Neural cell (in vitro differentiated cells): ENCODE data around the gene ITGB2. TPM values are rescaled to one million over a fixed set of nuclear protein-coding genes. Genes with fewer than 3 reads are reported as not detected.

ENCODE experiments used
- H2AFZ ChIP-seq: fragments of 200-600, 300-800 bp; sonication (generic), shearing (Covaris generic); 2 replicates; pipeline ENCODE4 v1.6.0; 2014; ENCODE audit warnings: low read depth, mild to moderate bottlenecking, antibody characterized with exemption, low read length, moderate library complexity
- H3F3A ChIP-seq: fragments of 200-600 bp; shearing (Covaris generic); 2 replicates; pipeline ENCODE4 v1.6.1; 2016; ENCODE audit warnings: mild to moderate bottlenecking, moderate library complexity, mixed read lengths, antibody characterized with exemption, low read length; ENCODE audit not compliant: insufficient read depth, poor library complexity, severe bottlenecking
- H3K27ac ChIP-seq: fragments of 200-600, 300-800 bp; sonication (generic), shearing (Covaris generic); 2 replicates; pipeline ENCODE4 v1.5.1; 2014; ENCODE audit warnings: mild to moderate bottlenecking, low read length, moderate library complexity
- H3K27me3 ChIP-seq: fragments of 300-800, 200-600 bp; sonication (generic), shearing (Covaris generic); 2 replicates; pipeline ENCODE4 v1.6.0; 2014; ENCODE audit warnings: mild to moderate bottlenecking, low read depth, low read length, moderate library complexity; ENCODE audit not compliant: insufficient read depth
- H3K36me3 ChIP-seq: fragments of 300-800, 200-600 bp; sonication (generic), shearing (Covaris generic); 2 replicates; pipeline ENCODE4 v1.5.1; 2014; ENCODE audit warnings: mild to moderate bottlenecking, antibody characterized with exemption, low read length, moderate library complexity; ENCODE audit not compliant: insufficient read depth
- H3K4me2 ChIP-seq: fragments of 300-800, 200-600 bp; sonication (generic), shearing (Covaris generic); 2 replicates; pipeline ENCODE4 v1.6.0; 2014; ENCODE audit warnings: mild to moderate bottlenecking, low read length
- H3K4me3 ChIP-seq: fragments of 300-800, 200-600 bp; sonication (generic), shearing (Covaris generic); 2 replicates; pipeline ENCODE4 v1.5.1; 2014; ENCODE audit warnings: mild to moderate bottlenecking, low read length, moderate library complexity
- H3K79me2 ChIP-seq: fragments of 200-600 bp; shearing (Covaris generic); replicated peaks from 2 replicates; pipeline ENCODE4 v1.6.0; 2014; ENCODE audit warnings: mild to moderate bottlenecking, low read length, moderate library complexity; ENCODE audit not compliant: insufficient read depth
- H3K9ac ChIP-seq: fragments of 300-800, 200-600 bp; sonication (generic), shearing (Covaris generic); 2 replicates; pipeline ENCODE4 v1.6.1; 2016; ENCODE audit warnings: mild to moderate bottlenecking, low read length, mixed read lengths
- H3K9me2 ChIP-seq: fragments of 200-600 bp; shearing (Covaris generic); 2 replicates; pipeline ENCODE4 v1.6.1; 2016; ENCODE audit warnings: mild to moderate bottlenecking, low read length, mixed read lengths; ENCODE audit not compliant: insufficient read depth
- H3K9me3 ChIP-seq: fragments of 200-600, 300-800 bp; sonication (generic), shearing (Covaris generic); 2 replicates; pipeline ENCODE4 v1.6.1; 2016; ENCODE audit warnings: mild to moderate bottlenecking, mixed run types, low read length, moderate library complexity, mixed read lengths
- H4K20me1 ChIP-seq: fragments of 200-600 bp; shearing (Covaris generic); 2 replicates; pipeline ENCODE4 v1.6.1; 2016; ENCODE audit warnings: mild to moderate bottlenecking, mixed run types; ENCODE audit not compliant: insufficient read depth
- CTCF ChIP-seq: fragments of 450-650 bp; IDR thresholded peaks from 2 replicates; pipeline ENCODE4 v1.5.1; 2014; ENCODE audit warnings: antibody characterized with exemption, mild to moderate bottlenecking, moderate library complexity; ENCODE audit not compliant: poor library complexity, severe bottlenecking
- EP300 ChIP-seq: fragments of 450-650 bp; conservative IDR thresholded peaks from 2 replicates; pipeline ENCODE4 v1.6.1; 2014; ENCODE audit warnings: antibody characterized with exemption, mild to moderate bottlenecking, moderate library complexity; ENCODE audit not compliant: poor library complexity, severe bottlenecking
- EZH2 ChIP-seq: fragments of 200-600, 300-800 bp; shearing (Covaris generic), sonication (generic); IDR thresholded peaks from 2 replicates; pipeline ENCODE4 v1.6.1; 2014; ENCODE audit warnings: antibody characterized with exemption, low read length, borderline replicate concordance, mild to moderate bottlenecking; ENCODE audit not compliant: insufficient read depth, poor library complexity, severe bottlenecking
- MXI1 ChIP-seq: fragments of 450-650 bp; conservative IDR thresholded peaks from 2 replicates; pipeline ENCODE4 v1.6.1; 2014; ENCODE audit warnings: antibody characterized with exemption, mild to moderate bottlenecking; ENCODE audit not compliant: poor library complexity, severe bottlenecking
- POLR2AphosphoS5 ChIP-seq: IDR thresholded peaks from 2 replicates; pipeline ENCODE4 v1.6.1; 2012
- RAD21 ChIP-seq: fragments of 450-650 bp; conservative IDR thresholded peaks from 2 replicates; pipeline ENCODE4 v1.6.1; 2014; ENCODE audit warnings: antibody characterized with exemption, mild to moderate bottlenecking, moderate library complexity
- SMC3 ChIP-seq: fragments of 450-650 bp; conservative IDR thresholded peaks from 2 replicates; pipeline ENCODE4 v1.6.1; 2014; ENCODE audit warnings: antibody characterized with exemption, mild to moderate bottlenecking, moderate library complexity; ENCODE audit not compliant: poor library complexity
- TAF1 ChIP-seq: IDR thresholded peaks from 2 replicates; pipeline ENCODE4 v1.6.1; 2012; ENCODE audit warnings: low read depth
- polyA plus RNA-seq: library from polyadenylated mRNA; depleted of rRNA; stranded (reverse); fragments of >200 nt; gene quantifications from 2 replicates; pipeline ENCODE4 v1.2.3, GENCODE V29; 2014
- TF ChIP-seq, protein P1 (sequence below): IDR thresholded peaks from 2 replicates; pipeline ENCODE4 v1.6.1; 2012; ENCODE audit warnings: borderline replicate concordance

The ITGB2 gene
- polyA plus RNA-seq, 1 donor from 2014 or later = not detected

GRCh38 chr21:44909719-44910118, 11.0 kb downstream of the ITGB2 start:
- H3K4me2 ChIP-seq = no peak overlapping the region
- H3K4me3 ChIP-seq = no peak overlapping the region
- H3K9me3 ChIP-seq = no peaks in the 10 kb centered on the region
- no peak overlapping the region for H3K27ac ChIP-seq
- H3K27me3 ChIP-seq = no peaks in the 10 kb centered on the region
- H3F3A ChIP-seq = no peaks in the 10 kb centered on the region
- TF ChIP-seq, protein P1, sequence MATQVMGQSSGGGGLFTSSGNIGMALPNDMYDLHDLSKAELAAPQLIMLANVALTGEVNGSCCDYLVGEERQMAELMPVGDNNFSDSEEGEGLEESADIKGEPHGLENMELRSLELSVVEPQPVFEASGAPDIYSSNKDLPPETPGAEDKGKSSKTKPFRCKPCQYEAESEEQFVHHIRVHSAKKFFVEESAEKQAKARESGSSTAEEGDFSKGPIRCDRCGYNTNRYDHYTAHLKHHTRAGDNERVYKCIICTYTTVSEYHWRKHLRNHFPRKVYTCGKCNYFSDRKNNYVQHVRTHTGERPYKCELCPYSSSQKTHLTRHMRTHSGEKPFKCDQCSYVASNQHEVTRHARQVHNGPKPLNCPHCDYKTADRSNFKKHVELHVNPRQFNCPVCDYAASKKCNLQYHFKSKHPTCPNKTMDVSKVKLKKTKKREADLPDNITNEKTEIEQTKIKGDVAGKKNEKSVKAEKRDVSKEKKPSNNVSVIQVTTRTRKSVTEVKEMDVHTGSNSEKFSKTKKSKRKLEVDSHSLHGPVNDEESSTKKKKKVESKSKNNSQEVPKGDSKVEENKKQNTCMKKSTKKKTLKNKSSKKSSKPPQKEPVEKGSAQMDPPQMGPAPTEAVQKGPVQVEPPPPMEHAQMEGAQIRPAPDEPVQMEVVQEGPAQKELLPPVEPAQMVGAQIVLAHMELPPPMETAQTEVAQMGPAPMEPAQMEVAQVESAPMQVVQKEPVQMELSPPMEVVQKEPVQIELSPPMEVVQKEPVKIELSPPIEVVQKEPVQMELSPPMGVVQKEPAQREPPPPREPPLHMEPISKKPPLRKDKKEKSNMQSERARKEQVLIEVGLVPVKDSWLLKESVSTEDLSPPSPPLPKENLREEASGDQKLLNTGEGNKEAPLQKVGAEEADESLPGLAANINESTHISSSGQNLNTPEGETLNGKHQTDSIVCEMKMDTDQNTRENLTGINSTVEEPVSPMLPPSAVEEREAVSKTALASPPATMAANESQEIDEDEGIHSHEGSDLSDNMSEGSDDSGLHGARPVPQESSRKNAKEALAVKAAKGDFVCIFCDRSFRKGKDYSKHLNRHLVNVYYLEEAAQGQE = no peak
- no peak for TF ChIP-seq TAF1
- TF ChIP-seq EZH2 = no peak
- TF ChIP-seq MXI1 = no peak
- TF ChIP-seq RAD21 = no peak
- TF ChIP-seq POLR2AphosphoS5 = no peak
- TF ChIP-seq SMC3 = no peak
- no peak for TF ChIP-seq EP300
- no peak for TF ChIP-seq CTCF
- H3K9me2 ChIP-seq = no peaks in the 10 kb centered on the region
- no peaks in the 10 kb centered on the region for H3K36me3 ChIP-seq
- H4K20me1 ChIP-seq = no peaks in the 10 kb centered on the region
- H2AFZ ChIP-seq = no peak overlapping the region
- no peaks in the 10 kb centered on the region for H3K79me2 ChIP-seq
- no peak overlapping the region for H3K9ac ChIP-seq

DNA sequence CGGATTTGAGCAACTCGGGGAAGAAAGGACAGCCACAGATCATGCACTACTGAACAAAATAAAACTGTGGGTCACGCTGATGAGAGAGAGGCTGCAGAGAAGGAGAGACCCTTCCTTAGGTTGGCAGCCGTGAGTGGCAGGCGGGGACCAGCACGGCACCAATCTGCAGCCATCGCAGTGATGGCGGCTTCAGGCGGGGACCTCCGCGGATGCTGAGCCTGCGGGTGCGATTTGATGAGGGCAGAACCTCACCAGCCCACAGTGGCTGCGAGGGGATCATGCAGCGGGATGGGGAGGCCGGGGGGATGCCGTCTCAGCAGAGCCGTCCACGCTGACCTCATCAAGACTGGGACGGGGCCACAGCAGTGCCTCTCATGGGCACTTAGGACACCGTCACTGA, 11.8 kb downstream of the ITGB2 start:
- no peaks in the 10 kb centered on the region for H4K20me1 ChIP-seq
- no peak overlapping the region for H3K27ac ChIP-seq
- H2AFZ ChIP-seq = no peak overlapping the region
- no peaks in the 10 kb centered on the region for H3F3A ChIP-seq
- H3K9ac ChIP-seq = no peak overlapping the region
- H3K27me3 ChIP-seq = no peaks in the 10 kb centered on the region
- no peaks in the 10 kb centered on the region for H3K9me3 ChIP-seq
- no peaks in the 10 kb centered on the region for H3K9me2 ChIP-seq
- TF ChIP-seq RAD21 (no peak), MXI1 (no peak), SMC3 (no peak), POLR2AphosphoS5 (no peak), TAF1 (no peak), EZH2 (no peak), EP300 (no peak), CTCF (no peak)
- TF ChIP-seq, protein P1 = no peak
- no peaks in the 10 kb centered on the region for H3K36me3 ChIP-seq
- H3K4me2 ChIP-seq = no peak overlapping the region
- no peaks in the 10 kb centered on the region for H3K79me2 ChIP-seq
- H3K4me3 ChIP-seq = no peak overlapping the region
